Fibroblast of skin of left biceps (primary cell): ENCODE data around the gene PM20D2.
"Not testable (repeated sequence)": the region's sequence is repeated elsewhere in the genome, so short reads cannot be mapped to it uniquely, and the experiment has no call there.

ENCODE experiments used
- DNase-seq, 2 experiments: peaks; one replicate each; pipeline ENCODE4 v3.0.0-alpha.2; 2013; ENCODE audit warnings: low read depth in 2 of 2

PM20D2 gene, protein sequence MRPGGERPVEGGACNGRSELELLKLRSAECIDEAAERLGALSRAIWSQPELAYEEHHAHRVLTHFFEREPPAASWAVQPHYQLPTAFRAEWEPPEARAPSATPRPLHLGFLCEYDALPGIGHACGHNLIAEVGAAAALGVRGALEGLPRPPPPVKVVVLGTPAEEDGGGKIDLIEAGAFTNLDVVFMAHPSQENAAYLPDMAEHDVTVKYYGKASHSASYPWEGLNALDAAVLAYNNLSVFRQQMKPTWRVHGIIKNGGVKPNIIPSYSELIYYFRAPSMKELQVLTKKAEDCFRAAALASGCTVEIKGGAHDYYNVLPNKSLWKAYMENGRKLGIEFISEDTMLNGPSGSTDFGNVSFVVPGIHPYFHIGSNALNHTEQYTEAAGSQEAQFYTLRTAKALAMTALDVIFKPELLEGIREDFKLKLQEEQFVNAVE

GRCh38 chr6:89145956-89146717, at the start of gene PM20D2:
Gene PM20D2, plus strand, starts transcription at chr6:89146055. Its CDS starts 90 bp downstream, at chr6:89146145.
- DNase-seq = no peak

- DNase-seq = no peak
Measured at GRCh38 chr6:89098461-89098860, 47.4 kb upstream of the PM20D2 start.

DNA sequence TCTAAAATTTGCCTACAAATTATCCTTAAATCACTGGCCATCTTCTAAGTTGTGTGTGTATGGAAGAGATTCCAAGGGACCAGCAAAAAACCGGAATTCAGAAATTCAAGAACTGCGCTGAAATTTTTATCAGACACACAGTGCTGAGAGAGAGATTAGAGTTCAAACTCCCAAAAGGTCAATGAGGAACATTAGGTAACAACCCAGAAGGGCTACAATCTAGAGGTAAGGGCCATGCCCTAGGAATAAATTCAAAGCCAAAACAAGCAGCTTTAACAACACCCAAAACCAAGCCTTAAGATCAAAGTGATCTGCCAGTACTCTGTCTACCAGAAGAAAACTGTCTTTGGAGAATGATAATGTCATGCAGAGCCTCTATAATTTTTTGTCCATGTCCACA, 45.7 kb upstream of the PM20D2 start:
- no peak for DNase-seq

DNA sequence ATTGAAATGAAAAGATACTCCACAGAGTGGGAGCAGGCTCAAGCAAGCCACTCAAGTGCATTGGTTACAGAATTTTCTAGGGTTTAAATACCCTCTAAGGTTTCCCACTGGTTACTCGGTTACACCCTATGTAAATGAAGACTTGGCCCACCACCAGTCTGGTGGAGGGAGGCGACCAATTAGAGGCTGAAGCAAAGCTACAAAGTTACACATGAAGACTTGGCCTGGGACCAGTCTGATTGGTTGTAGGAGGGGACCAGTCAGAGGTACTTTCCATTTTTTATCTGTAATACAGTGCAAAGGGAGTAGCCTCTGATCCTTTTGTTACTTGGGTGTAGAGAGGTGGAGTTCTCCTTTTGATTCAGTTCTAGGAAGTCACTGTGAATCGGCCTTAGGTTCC, 35.6 kb upstream of the PM20D2 start:
- DNase-seq = no peak

- DNase-seq = no peak
Measured at GRCh38 chr6:89111933-89112332, 33.9 kb upstream of the PM20D2 start.

DNA sequence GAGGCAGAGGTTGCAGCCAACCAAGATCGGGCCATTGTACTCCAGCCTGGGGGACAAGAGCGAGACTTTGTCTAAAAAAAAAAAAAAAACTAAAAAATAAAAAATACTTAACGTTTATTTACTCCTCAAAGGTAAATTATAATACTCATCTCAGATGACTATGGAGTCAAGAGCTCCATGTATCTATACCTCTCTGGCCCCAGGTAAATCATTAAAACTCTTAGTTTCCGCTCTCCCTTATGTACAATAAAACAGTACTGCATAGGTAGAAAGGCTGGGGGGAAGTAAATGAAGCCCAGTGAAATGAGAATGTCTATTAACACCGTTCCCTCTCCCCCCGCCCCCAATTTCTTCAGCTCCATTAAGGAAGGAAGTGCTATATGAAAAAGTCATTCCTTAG, 29.2 kb upstream of the PM20D2 start:
- no peak for DNase-seq

GRCh38 chr6:89117211-89118108, 28.4 kb upstream of the PM20D2 start, which contains the start of gene SRSF12:
Gene SRSF12, minus strand, starts transcription at chr6:89118071. Its CDS starts 184 bp downstream, at chr6:89117887.
- DNase-seq = no peak

DNA sequence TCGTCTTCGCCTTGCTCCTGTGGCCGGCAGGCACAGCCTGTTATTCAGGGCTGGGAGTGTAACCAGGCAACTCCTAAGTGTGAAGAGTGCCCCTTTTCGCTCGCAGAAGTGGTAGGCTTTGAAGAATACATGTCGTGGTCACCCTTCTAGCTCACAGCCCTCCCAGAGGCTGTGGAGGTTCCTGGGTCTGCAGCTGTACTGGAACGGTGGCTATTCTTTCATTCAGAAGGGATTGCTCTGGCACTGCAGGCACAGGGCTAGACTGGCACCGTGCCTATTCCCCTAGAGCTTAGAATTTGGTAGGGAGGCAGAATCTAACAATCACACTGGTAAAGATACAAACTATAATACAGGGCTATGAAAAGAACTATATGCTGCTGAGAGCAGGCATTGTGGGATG, 26.9 kb upstream of the PM20D2 start:
- DNase-seq = no peak

- DNase-seq = no peak
Measured at GRCh38 chr6:89120371-89120770, 25.5 kb upstream of the PM20D2 start.

GRCh38 chr6:89121934-89122333, 23.9 kb upstream of the PM20D2 start:
- DNase-seq = no peak

DNA sequence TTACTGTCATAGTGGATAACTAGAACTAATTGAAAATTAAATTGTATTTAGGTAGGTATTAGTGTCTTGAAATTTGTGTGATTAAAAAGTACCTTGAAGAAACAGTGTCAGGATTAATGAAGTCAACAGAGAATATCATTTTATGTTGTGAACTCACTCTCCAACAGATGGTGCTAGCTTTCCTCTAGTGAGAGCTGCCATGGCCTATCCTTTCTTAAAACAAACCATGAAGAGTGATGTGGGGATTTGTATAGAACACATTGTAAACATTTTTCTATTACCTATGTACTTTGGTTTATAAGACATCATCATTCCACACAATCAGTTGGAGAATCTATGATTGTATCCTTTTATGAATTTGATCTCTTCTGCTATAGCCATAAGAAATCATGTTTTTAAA, 23.2 kb upstream of the PM20D2 start:
- no peak for DNase-seq

- not testable (repeated sequence) for DNase-seq
Measured at GRCh38 chr6:89128256-89128671, 17.6 kb upstream of the PM20D2 start.

- no peak for DNase-seq
Measured at GRCh38 chr6:89131599-89131998, 14.3 kb upstream of the PM20D2 start.

DNA sequence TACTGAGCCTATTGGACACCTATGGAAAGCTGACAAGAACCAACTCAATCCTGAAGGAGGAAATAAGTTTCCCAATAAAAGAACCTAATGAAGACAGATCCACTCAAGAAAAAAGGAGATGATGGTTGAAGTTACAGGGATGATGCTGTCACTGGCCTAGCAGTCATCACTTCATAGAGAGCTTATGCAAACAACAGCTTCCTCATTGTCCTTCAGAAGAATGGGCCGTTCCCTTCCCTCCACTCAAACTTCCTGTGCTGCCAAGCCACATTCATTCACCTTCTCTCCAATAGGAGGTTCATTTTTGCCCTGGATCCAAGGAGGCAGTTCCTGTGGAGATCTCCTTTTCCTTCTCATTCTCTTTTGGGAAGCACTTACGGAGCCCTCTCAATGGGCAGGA, 13.8 kb upstream of the PM20D2 start:
- DNase-seq = no peak

GRCh38 chr6:89133981-89134380, 11.9 kb upstream of the PM20D2 start:
- DNase-seq = no peak

GRCh38 chr6:89134723-89135122, 11.1 kb upstream of the PM20D2 start:
- DNase-seq = no peak

- no peak for DNase-seq
Measured at GRCh38 chr6:89138173-89138572, 7.7 kb upstream of the PM20D2 start.

DNA sequence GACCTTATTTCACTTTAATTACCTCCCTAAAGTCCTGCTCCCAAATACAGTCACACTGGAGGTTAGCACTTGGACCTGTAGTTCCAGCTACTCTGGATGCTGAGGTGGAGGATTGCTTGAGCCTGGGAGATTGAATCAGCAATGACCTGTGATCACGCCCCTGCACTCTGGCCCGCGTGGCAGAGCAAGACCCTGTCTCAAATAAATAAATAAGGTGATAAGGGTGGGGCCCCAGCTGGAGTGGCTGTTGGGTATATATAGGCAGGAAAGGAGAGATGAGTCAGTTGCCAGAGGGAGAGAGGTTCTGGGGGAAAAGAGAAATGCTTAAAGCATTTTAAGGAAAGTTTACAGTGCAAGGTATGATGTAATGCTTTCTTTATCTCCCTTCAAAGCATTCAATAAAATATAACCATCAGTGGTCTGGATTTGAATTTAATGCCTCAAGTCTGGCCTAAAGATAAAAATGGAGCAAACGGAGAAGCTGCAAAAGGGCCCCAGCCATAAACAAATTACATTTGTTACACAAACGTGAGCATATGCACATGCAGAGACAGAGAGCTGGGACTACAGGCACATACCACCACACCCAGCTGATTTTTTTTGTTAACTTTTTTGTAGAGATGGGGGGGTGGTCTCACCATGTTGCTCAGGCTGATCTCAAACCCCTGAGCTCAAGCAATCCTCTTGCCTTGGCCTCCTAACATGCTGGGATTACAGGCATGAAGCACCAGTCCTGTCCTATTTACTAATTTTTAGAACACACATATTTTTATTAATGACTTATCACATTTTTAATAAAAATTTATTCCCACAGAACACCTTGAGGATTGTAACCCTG, 6.1 kb upstream of the PM20D2 start:
- DNase-seq = no peak

GRCh38 chr6:89140347-89141156, 5.3 kb upstream of the PM20D2 start:
- DNase-seq = no peak

DNA sequence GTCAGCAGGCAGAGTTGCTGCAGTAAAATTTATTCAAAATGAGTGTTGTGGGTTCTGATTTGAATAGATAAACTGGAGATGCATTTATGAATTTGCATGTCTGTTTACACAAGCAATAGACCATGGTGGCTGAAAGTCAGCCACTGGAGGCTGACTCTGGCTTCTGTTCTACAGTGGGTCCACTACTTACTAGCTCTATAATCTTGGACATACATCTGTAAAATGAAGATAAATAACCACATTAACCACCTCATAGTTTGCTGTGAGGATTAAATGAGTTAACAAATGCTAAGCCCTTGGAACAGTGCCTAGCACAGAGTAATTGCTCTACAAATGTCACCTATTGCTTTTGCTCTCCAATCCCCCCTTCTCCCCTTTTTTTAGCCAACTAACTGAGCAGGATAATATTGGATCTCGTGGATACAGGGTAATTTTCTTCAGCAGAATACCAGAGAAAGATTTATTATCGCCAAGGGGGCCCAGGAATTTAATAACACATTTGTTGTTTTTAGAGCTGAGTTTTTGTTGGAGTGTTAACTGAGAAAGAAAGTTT, 1.4 kb upstream of the PM20D2 start:
- DNase-seq = no peak
